PC-3 (cell line): ENCODE data around the gene LRCH4. TPM values are rescaled to one million over a fixed set of nuclear protein-coding genes. Genes with fewer than 3 reads are reported as not detected.
A peak's percentile ranks its signal among the peaks of the same experiment; 100 is the strongest.

ENCODE experiments used
- ATAC-seq: fragments of 200-7000 bp; cut with Tn5 transposase; 2 replicates; pipeline ENCODE4 v1.9.1; 2020; ENCODE audit warnings: mild to moderate bottlenecking, moderate library complexity
- BruUV-seq: library from RNA; stranded (reverse); fragments of 400-500 nt; replicated peaks from 2 replicates; lab custom pipeline; 2021; lab: Mats Ljungman, UMichigan
- CTCF ChIA-PET: fragments of 300-600 bp; sonication (Branson Sonifier 250); formaldehyde crosslinking; loops from one replicate; lab custom pipeline; 2022; ENCODE audit warnings: antibody characterized with exemption; lab: Charles Lee
- POLR2A ChIA-PET: fragments of 300-600 bp; sonication (Branson Sonifier 250); formaldehyde crosslinking; loops from one replicate; lab custom pipeline; 2022; ENCODE audit warnings: antibody characterized with exemption; ENCODE audit not compliant: unreplicated experiment; lab: Charles Lee
- DNase-seq: peaks from one replicate; pipeline ENCODE4 v3.0.0-alpha.2; 2015
- H2AFZ ChIP-seq: fragments of 300-600 bp; sonication (generic); 2 replicates; pipeline ENCODE4 v1.6.0; 2016; ENCODE audit warnings: antibody characterized with exemption, low read length
- H3F3A ChIP-seq: fragments of 300-600 bp; sonication (generic); one replicate; pipeline ENCODE4 v1.6.0; 2017; ENCODE audit warnings: antibody characterized with exemption, low read length, control low read depth, mild to moderate bottlenecking; ENCODE audit not compliant: unreplicated experiment
- H3K27ac ChIP-seq: fragments of 300-600 bp; sonication (generic); 2 replicates; pipeline ENCODE4 v1.5.1; 2016; ENCODE audit warnings: mild to moderate bottlenecking, low read length
- H3K27me3 ChIP-seq: fragments of 300-600 bp; sonication (generic); 2 replicates; pipeline ENCODE4 v1.6.1; 2016; ENCODE audit warnings: low read length, mixed read lengths
- H3K36me3 ChIP-seq: fragments of 300-600 bp; sonication (generic); 2 replicates; pipeline ENCODE4 v1.6.1; 2016; ENCODE audit warnings: low read depth, mixed run types, low read length, mixed read lengths
- H3K4me1 ChIP-seq: fragments of 300-600 bp; sonication (generic); 2 replicates; pipeline ENCODE4 v1.5.1; 2016; ENCODE audit warnings: low read length; ENCODE audit not compliant: insufficient read depth
- H3K4me2 ChIP-seq: fragments of 300-600 bp; sonication (generic); 2 replicates; pipeline ENCODE4 v1.6.0; 2016; ENCODE audit warnings: low read length
- H3K4me3 ChIP-seq: fragments of 300-600 bp; sonication (generic); 2 replicates; pipeline ENCODE4 v1.5.1; 2016; ENCODE audit warnings: mild to moderate bottlenecking, low read length, mixed read lengths
- H3K79me2 ChIP-seq: fragments of 300-600 bp; sonication (generic); 2 replicates; pipeline ENCODE4 v1.6.1; 2017; ENCODE audit warnings: low read length, mixed read lengths
- H3K9ac ChIP-seq: fragments of 300-600 bp; sonication (generic); 2 replicates; pipeline ENCODE4 v1.6.0; 2016; ENCODE audit warnings: mild to moderate bottlenecking, low read length
- H3K9me2 ChIP-seq: fragments of 300-600 bp; sonication (generic); replicated peaks from 2 replicates; pipeline ENCODE4 v1.6.1; 2016; ENCODE audit warnings: mixed run types, low read length, mixed read lengths
- H3K9me3 ChIP-seq: fragments of 300-600 bp; sonication (generic); 2 replicates; pipeline ENCODE4 v1.6.1; 2016; ENCODE audit warnings: low read length, mixed read lengths
- H4K20me1 ChIP-seq: fragments of 300-600 bp; sonication (generic); 2 replicates; pipeline ENCODE4 v1.6.1; 2016; ENCODE audit warnings: low read length, mixed read lengths
- EZH2 ChIP-seq: fragments of 300-600 bp; sonication (generic); IDR thresholded peaks from one replicate; pipeline ENCODE4 v1.6.1; 2017; ENCODE audit warnings: antibody characterized with exemption, mild to moderate bottlenecking, low read length; ENCODE audit not compliant: unreplicated experiment
- EZH2phosphoT487 ChIP-seq: fragments of 300-600 bp; sonication (generic); IDR thresholded peaks from 2 replicates; pipeline ENCODE4 v1.6.1; 2018; ENCODE audit warnings: mild to moderate bottlenecking, antibody characterized with exemption, low read length, borderline replicate concordance
- intact Hi-C: fragments of 100-400 bp; cut with micrococcal nuclease; formaldehyde crosslinking; loops from 2 replicates; pipeline ENCODE4 v1.9.0; 2023
- total RNA-seq: library from RNA; depleted of rRNA; stranded (reverse); fragments of >200 nt; gene quantifications from 2 replicates; pipeline ENCODE4 v1.2.3, GENCODE V29; 2014
- TF ChIP-seq, protein P1 (sequence below): fragments of 300-600 bp; sonication (generic); conservative IDR thresholded peaks from 2 replicates; pipeline ENCODE4 v1.5.1; 2017; ENCODE audit warnings: antibody characterized with exemption, low read depth, mild to moderate bottlenecking, low read length

LRCH4 gene
- total RNA-seq, 1 experiment from 2014 or later: 15.6 TPM

- POLR2A ChIA-PET: interaction anchor here (0.6 kb wide), 1 partner anchor 277 kb away, joined by 3 read pairs; no protein-coding TSS in a partner anchor
- Histone ChIP-seq H2AFZ (no peak overlapping the region), H3K4me1 (no peaks in the 10 kb centered on the region), H3K36me3 (no peaks in the 10 kb centered on the region), H3F3A (no peaks in the 10 kb centered on the region), H4K20me1 (no peaks in the 10 kb centered on the region), H3K9me2 (no peaks in the 10 kb centered on the region), H3K4me2 (no peak overlapping the region), H3K27ac (no peak overlapping the region), H3K9ac (no peak overlapping the region), H3K9me3 (no peaks in the 10 kb centered on the region), H3K79me2 (no peaks in the 10 kb centered on the region), H3K4me3 (no peak overlapping the region), H3K27me3 (no peaks in the 10 kb centered on the region)
- intact Hi-C loops: loop anchor here (1.0 kb wide), 1 partner anchor 24 kb away; no protein-coding TSS in a partner anchor
- TF ChIP-seq EZH2phosphoT487: no peak
- TF ChIP-seq, protein P1, sequence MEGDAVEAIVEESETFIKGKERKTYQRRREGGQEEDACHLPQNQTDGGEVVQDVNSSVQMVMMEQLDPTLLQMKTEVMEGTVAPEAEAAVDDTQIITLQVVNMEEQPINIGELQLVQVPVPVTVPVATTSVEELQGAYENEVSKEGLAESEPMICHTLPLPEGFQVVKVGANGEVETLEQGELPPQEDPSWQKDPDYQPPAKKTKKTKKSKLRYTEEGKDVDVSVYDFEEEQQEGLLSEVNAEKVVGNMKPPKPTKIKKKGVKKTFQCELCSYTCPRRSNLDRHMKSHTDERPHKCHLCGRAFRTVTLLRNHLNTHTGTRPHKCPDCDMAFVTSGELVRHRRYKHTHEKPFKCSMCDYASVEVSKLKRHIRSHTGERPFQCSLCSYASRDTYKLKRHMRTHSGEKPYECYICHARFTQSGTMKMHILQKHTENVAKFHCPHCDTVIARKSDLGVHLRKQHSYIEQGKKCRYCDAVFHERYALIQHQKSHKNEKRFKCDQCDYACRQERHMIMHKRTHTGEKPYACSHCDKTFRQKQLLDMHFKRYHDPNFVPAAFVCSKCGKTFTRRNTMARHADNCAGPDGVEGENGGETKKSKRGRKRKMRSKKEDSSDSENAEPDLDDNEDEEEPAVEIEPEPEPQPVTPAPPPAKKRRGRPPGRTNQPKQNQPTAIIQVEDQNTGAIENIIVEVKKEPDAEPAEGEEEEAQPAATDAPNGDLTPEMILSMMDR: peak; percentile 87
- CTCF ChIA-PET: interaction anchor here (2.5 kb wide), 1 partner anchor 25 kb away, joined by 12 read pairs; no protein-coding TSS in a partner anchor
- BruUV-seq: no TSS peak
- DNase-seq (peak; percentile 68), ATAC-seq (peak; percentile 76)
These were observed 22.0 kb downstream of the LRCH4 start for GRCh38 chr7:100563809-100564400.

DNA sequence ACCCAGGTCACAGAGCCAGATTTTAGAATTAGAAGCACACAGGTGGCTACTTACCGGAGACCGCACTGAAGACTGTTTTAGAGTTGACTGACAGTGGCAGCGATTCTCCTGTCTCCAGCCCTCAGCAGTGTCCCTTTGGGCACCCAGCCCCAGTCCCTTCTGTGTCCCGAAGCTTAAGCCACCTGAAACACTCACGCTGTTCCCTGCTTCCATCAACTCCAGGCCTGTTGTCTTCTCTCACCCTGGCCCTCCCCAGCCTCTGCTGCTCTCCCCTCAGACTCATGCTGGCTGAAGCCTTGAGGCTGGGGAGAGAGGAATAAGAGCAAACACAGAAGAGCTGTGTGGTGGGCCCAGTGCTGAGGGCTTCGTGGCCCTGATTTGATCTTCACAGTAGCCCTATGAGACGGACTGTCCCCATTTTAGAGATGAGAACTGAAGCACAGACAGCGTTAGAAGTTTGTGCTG is 22.8 kb downstream of the LRCH4 start:
- H3K4me3 ChIP-seq: no peak overlapping the region
- no peaks in the 10 kb centered on the region for H3K4me1 ChIP-seq
- H3K9me2 ChIP-seq: no peaks in the 10 kb centered on the region
- DNase-seq (no peak), ATAC-seq (no peak)
- no peaks in the 10 kb centered on the region for H3K36me3 ChIP-seq
- no TSS peak for BruUV-seq
- H3K27ac ChIP-seq: no peak overlapping the region
- no peaks in the 10 kb centered on the region for H4K20me1 ChIP-seq
- no peaks in the 10 kb centered on the region for H3K27me3 ChIP-seq
- H3K9me3 ChIP-seq: no peaks in the 10 kb centered on the region
- ChIA-PET CTCF (interaction anchor here (2.5 kb wide), 1 partner anchor 25 kb away, joined by 12 read pairs; no protein-coding TSS in a partner anchor), POLR2A (interaction anchor here (0.6 kb wide), 1 partner anchor 277 kb away, joined by 3 read pairs; no protein-coding TSS in a partner anchor)
- TF ChIP-seq EZH2 (no peak), EZH2phosphoT487 (no peak)
- TF ChIP-seq, protein P1: no peak
- no peak overlapping the region for H2AFZ ChIP-seq
- no peaks in the 10 kb centered on the region for H3F3A ChIP-seq
- no peak overlapping the region for H3K4me2 ChIP-seq
- no peak overlapping the region for H3K9ac ChIP-seq
- intact Hi-C loops: no loop called here
- no peaks in the 10 kb centered on the region for H3K79me2 ChIP-seq
